Urinary bladder (tissue), 4 donors: Measurements from ENCODE around the gene SDCCAG8. TPM values are rescaled to one million over a fixed set of nuclear protein-coding genes. Genes with fewer than 3 reads are reported as not detected.

Experiments used
- DNase-seq: peaks from one replicate; pipeline ENCODE4 v3.0.0-alpha.2; 2015; ENCODE audit errors: extremely low spot score
- H3K27ac ChIP-seq: one replicate; pipeline ENCODE4 v1.5.1; 2013; ENCODE audit warnings: low read depth, mild to moderate bottlenecking, moderate library complexity
- H3K36me3 ChIP-seq: one replicate; pipeline ENCODE4 v1.6.1; 2013; ENCODE audit warnings: mild to moderate bottlenecking, moderate library complexity; ENCODE audit not compliant: insufficient read depth
- H3K4me1 ChIP-seq: one replicate; pipeline ENCODE4 v1.6.1; 2013; ENCODE audit warnings: mild to moderate bottlenecking, moderate library complexity; ENCODE audit not compliant: insufficient read depth
- H3K4me3 ChIP-seq: one replicate; pipeline ENCODE4 v1.5.1; 2013; ENCODE audit warnings: low read depth, low read length
- WGBS: extraction: QIAGEN DNeasy Blood & Tissue Kit; methylation state at CpG from one replicate; pipeline ENCODE4 v1.1.7; 2013; 5-methylcytosine and 5-hydroxymethylcytosine counted together
- polyA plus RNA-seq: library from polyadenylated mRNA; stranded (reverse); fragments of 200-250 nt; gene quantifications from one replicate; pipeline ENCODE4 v1.2.3, GENCODE V29; 2013
- total RNA-seq: library from RNA; depleted of rRNA; stranded (reverse); fragments of >200 nt; gene quantifications from one replicate; pipeline ENCODE4 v1.2.3, GENCODE V29; 2014
- donor health status: healthy with polysubstance abuse.
- donor health status: healthy.

The SDCCAG8 gene
- total and polyA plus RNA-seq, 2 donors: 19.0 to 85.5 TPM

GRCh38 chr1:243443557-243443956 is 187.7 kb downstream of the SDCCAG8 start:
- WGBS: 67% methylated on average over 4 of the region's 4 CpGs
- no peak for DNase-seq
- Histone ChIP-seq H3K36me3 (no peaks in the 10 kb centered on the region), H3K27ac (no peak overlapping the region), H3K4me3 (no peak overlapping the region), H3K4me1 (no peaks in the 10 kb centered on the region)

GRCh38 chr1:243447347-243447746 is 191.5 kb downstream of the SDCCAG8 start:
- H3K4me1 ChIP-seq: no peaks in the 10 kb centered on the region
- no peaks in the 10 kb centered on the region for H3K36me3 ChIP-seq
- H3K27ac ChIP-seq: no peak overlapping the region
- H3K4me3 ChIP-seq: no peak overlapping the region
- no peak for DNase-seq
- 69% methylated on average over 3 of the region's 3 CpGs for WGBS

- no peak overlapping the region for H3K4me3 ChIP-seq
- no peaks in the 10 kb centered on the region for H3K4me1 ChIP-seq
- H3K36me3 ChIP-seq: no peaks in the 10 kb centered on the region
- H3K27ac ChIP-seq: no peak overlapping the region
- WGBS: 75% methylated on average over 4 of the region's 4 CpGs
- DNase-seq: no peak
Measured at GRCh38 chr1:243447844-243448243, 192.0 kb downstream of the SDCCAG8 start.

- Histone ChIP-seq H3K36me3 (no peaks in the 10 kb centered on the region), H3K4me3 (no peak overlapping the region), H3K4me1 (no peaks in the 10 kb centered on the region), H3K27ac (no peak overlapping the region)
- 91% methylated on average over 6 of the region's 6 CpGs for WGBS
- DNase-seq: no peak
Measured at GRCh38 chr1:243449373-243449772, 193.5 kb downstream of the SDCCAG8 start.

GRCh38 chr1:243452092-243452491 is 196.3 kb downstream of the SDCCAG8 start:
- 90% methylated on average over 2 of the region's 2 CpGs for WGBS
- Histone ChIP-seq H3K4me1 (no peaks in the 10 kb centered on the region), H3K36me3 (no peaks in the 10 kb centered on the region), H3K4me3 (no peak overlapping the region), H3K27ac (no peak overlapping the region)
- no peak for DNase-seq

- 88% methylated on average over 17 of the region's 17 CpGs for WGBS
- Histone ChIP-seq H3K4me1 (no peaks in the 10 kb centered on the region), H3K4me3 (no peak overlapping the region), H3K36me3 (no peaks in the 10 kb centered on the region), H3K27ac (no peak overlapping the region)
- no peak for DNase-seq
Measured at GRCh38 chr1:243454328-243454997, 198.6 kb downstream of the SDCCAG8 start.

GRCh38 chr1:243455760-243456651 is 200.2 kb downstream of the SDCCAG8 start:
- Histone ChIP-seq H3K4me1 (no peaks in the 10 kb centered on the region), H3K36me3 (no peaks in the 10 kb centered on the region), H3K27ac (no peak overlapping the region), H3K4me3 (no peak overlapping the region)
- 94% methylated on average over 11 of the region's 11 CpGs for WGBS
- no peak for DNase-seq

- Histone ChIP-seq H3K4me1 (no peaks in the 10 kb centered on the region), H3K27ac (no peak overlapping the region), H3K36me3 (no peaks in the 10 kb centered on the region), H3K4me3 (no peak overlapping the region)
- no peak for DNase-seq
- WGBS: 94% methylated on average over 9 of the region's 9 CpGs
Measured at GRCh38 chr1:243457363-243457982, 201.6 kb downstream of the SDCCAG8 start.

GRCh38 chr1:243459059-243459458 is 203.2 kb downstream of the SDCCAG8 start:
- 89% methylated on average over 3 of the region's 3 CpGs for WGBS
- Histone ChIP-seq H3K27ac (no peak overlapping the region), H3K36me3 (no peaks in the 10 kb centered on the region), H3K4me3 (no peak overlapping the region), H3K4me1 (no peaks in the 10 kb centered on the region)
- DNase-seq: no peak

- WGBS: 96% methylated on average over 4 of the region's 4 CpGs
- H3K4me1 ChIP-seq: no peaks in the 10 kb centered on the region
- no peak for DNase-seq
Measured at GRCh38 chr1:243461700-243462099, 205.9 kb downstream of the SDCCAG8 start.

GRCh38 chr1:243462929-243463697 is 207.3 kb downstream of the SDCCAG8 start:
- no peak for DNase-seq
- 98% methylated on average over 1 of the region's 1 CpG for WGBS
- H3K4me3 ChIP-seq: no peak overlapping the region
- no peaks in the 10 kb centered on the region for H3K4me1 ChIP-seq
- no peaks in the 10 kb centered on the region for H3K36me3 ChIP-seq
- no peak overlapping the region for H3K27ac ChIP-seq

More at GRCh38 chr1:243461700-243462099, 205.9 kb downstream of the SDCCAG8 start:
- no peaks in the 10 kb centered on the region for H3K36me3 ChIP-seq
- H3K27ac ChIP-seq: no peak overlapping the region
- H3K4me3 ChIP-seq: no peak overlapping the region

GRCh38 chr1:243465081-243465480 is 209.2 kb downstream of the SDCCAG8 start:
- H3K36me3 ChIP-seq: no peaks in the 10 kb centered on the region
- 95% methylated on average over 5 of the region's 5 CpGs for WGBS
- H3K27ac ChIP-seq: no peak overlapping the region
- DNase-seq: no peak
- no peak overlapping the region for H3K4me3 ChIP-seq
- H3K4me1 ChIP-seq: no peaks in the 10 kb centered on the region

GRCh38 chr1:243465738-243466137 is 209.9 kb downstream of the SDCCAG8 start:
- Histone ChIP-seq H3K4me1 (no peaks in the 10 kb centered on the region), H3K27ac (no peak overlapping the region), H3K36me3 (no peaks in the 10 kb centered on the region), H3K4me3 (no peak overlapping the region)
- 89% methylated on average over 5 of the region's 5 CpGs for WGBS
- DNase-seq: no peak
